HL-60 (cell line): Measurements from ENCODE around the gene FANCE.
"Not testable (repeated sequence)": the region's sequence is repeated elsewhere in the genome, so short reads cannot be mapped to it uniquely, and the experiment has no call there.

ENCODE experiments used
- DNase-seq, 2 experiments: peaks; one replicate each; pipeline ENCODE4 v3.0.0-alpha.2; 2010 to 2020; ENCODE audit warnings: low read depth in 1 of 2, low spot score in 1 of 2
- H3K27ac ChIP-seq: fragments of 250-450 bp; sonication (Bioruptor Pico); replicated peaks from 2 replicates; pipeline ENCODE4 v1.5.1; 2020; ENCODE audit warnings: mild to moderate bottlenecking, moderate library complexity
- H3K27me3 ChIP-seq: fragments of 250-450 bp; sonication (Bioruptor Pico); 2 replicates; pipeline ENCODE4 v1.5.1; 2021; ENCODE audit warnings: mild to moderate bottlenecking, moderate library complexity; ENCODE audit not compliant: insufficient read depth, poor library complexity, severe bottlenecking
- H3K4me3 ChIP-seq: replicated peaks from 2 replicates; pipeline ENCODE4 v1.5.1; 2011; ENCODE audit warnings: mild to moderate bottlenecking, control low read depth, low read length; ENCODE audit not compliant: insufficient read depth
- GABPA ChIP-seq: IDR thresholded peaks from 2 replicates; pipeline ENCODE4 v1.6.1; 2012; ENCODE audit warnings: low read depth
- POLR2AphosphoS5 ChIP-seq: IDR thresholded peaks from 2 replicates; pipeline ENCODE4 v1.6.1; 2012; ENCODE audit warnings: low read depth
- SPI1 ChIP-seq: IDR thresholded peaks from 2 replicates; pipeline ENCODE4 v1.6.1; 2012; ENCODE audit warnings: low read depth, mild to moderate bottlenecking, borderline replicate concordance
- TF ChIP-seq, protein P1 (sequence below): IDR thresholded peaks from one replicate; pipeline ENCODE4 v1.5.1; 2011; ENCODE audit warnings: low read length, control low read depth, inconsistent platforms; ENCODE audit not compliant: insufficient read depth
- TF ChIP-seq, protein P2 (sequence below): IDR thresholded peaks from 2 replicates; pipeline ENCODE4 v1.6.1; 2012; ENCODE audit warnings: low read depth; ENCODE audit not compliant: insufficient replicate concordance

FANCE gene

DNA sequence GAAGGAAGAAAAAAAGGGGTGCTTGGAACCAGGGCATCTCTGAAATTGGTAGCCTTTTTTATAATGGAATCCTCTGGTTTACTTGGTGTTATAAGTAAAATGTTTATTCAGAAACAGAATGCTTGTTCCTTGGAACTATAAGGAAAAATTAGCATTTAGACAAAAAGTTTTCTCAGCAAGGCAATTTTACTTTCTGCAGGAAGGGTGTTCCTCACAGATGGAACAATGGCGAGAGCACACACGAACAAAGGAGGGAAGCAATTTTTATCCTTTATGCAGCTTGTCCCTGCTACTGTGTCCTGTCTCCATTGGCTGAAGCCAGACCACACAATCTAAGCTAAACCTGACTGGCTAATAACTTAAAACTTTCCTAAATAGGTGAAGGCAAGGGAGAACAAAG lies 22.7 kb upstream of the FANCE start:
- H3K27ac ChIP-seq, result no peak overlapping the region
- DNase-seq, result no peak

DNA sequence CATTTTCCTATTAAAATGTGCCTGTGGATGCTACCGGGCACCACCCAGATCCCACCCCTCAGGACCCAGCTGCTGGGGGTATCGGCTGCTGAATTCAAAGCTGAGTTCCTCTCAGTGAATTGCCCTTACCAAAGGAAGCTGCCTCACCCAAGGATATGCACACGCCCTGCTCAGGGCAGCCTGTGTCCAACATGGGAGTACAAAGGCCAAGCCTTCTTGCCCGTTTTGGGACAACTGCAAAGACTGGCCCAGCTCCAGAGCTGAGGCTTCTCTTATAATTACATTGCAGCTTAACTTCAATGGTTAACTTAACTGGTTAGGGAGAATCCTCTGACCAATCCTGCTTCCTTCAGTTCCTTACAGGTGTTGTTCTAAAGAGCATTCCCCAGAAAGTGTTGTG lies 19.8 kb upstream of the FANCE start:
- no peak for DNase-seq
- Histone ChIP-seq H3K4me3 (no peak overlapping the region), H3K27me3 (no peaks in the 10 kb centered on the region), H3K27ac (no peak overlapping the region)
- TF ChIP-seq, protein P1, sequence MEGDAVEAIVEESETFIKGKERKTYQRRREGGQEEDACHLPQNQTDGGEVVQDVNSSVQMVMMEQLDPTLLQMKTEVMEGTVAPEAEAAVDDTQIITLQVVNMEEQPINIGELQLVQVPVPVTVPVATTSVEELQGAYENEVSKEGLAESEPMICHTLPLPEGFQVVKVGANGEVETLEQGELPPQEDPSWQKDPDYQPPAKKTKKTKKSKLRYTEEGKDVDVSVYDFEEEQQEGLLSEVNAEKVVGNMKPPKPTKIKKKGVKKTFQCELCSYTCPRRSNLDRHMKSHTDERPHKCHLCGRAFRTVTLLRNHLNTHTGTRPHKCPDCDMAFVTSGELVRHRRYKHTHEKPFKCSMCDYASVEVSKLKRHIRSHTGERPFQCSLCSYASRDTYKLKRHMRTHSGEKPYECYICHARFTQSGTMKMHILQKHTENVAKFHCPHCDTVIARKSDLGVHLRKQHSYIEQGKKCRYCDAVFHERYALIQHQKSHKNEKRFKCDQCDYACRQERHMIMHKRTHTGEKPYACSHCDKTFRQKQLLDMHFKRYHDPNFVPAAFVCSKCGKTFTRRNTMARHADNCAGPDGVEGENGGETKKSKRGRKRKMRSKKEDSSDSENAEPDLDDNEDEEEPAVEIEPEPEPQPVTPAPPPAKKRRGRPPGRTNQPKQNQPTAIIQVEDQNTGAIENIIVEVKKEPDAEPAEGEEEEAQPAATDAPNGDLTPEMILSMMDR, result no peak
- TF ChIP-seq, protein P2, sequence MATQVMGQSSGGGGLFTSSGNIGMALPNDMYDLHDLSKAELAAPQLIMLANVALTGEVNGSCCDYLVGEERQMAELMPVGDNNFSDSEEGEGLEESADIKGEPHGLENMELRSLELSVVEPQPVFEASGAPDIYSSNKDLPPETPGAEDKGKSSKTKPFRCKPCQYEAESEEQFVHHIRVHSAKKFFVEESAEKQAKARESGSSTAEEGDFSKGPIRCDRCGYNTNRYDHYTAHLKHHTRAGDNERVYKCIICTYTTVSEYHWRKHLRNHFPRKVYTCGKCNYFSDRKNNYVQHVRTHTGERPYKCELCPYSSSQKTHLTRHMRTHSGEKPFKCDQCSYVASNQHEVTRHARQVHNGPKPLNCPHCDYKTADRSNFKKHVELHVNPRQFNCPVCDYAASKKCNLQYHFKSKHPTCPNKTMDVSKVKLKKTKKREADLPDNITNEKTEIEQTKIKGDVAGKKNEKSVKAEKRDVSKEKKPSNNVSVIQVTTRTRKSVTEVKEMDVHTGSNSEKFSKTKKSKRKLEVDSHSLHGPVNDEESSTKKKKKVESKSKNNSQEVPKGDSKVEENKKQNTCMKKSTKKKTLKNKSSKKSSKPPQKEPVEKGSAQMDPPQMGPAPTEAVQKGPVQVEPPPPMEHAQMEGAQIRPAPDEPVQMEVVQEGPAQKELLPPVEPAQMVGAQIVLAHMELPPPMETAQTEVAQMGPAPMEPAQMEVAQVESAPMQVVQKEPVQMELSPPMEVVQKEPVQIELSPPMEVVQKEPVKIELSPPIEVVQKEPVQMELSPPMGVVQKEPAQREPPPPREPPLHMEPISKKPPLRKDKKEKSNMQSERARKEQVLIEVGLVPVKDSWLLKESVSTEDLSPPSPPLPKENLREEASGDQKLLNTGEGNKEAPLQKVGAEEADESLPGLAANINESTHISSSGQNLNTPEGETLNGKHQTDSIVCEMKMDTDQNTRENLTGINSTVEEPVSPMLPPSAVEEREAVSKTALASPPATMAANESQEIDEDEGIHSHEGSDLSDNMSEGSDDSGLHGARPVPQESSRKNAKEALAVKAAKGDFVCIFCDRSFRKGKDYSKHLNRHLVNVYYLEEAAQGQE, result no peak
- no peak for TF ChIP-seq GABPA
- no peak for TF ChIP-seq POLR2AphosphoS5

More for the DNA sequence above, 22.7 kb upstream of the FANCE start:
- H3K27me3 ChIP-seq, result no peaks in the 10 kb centered on the region
- H3K4me3 ChIP-seq, result no peak overlapping the region
- TF ChIP-seq SPI1, result no peak; the same call in 1 of the 2 replicates
- TF ChIP-seq, protein P1, result no peak
- TF ChIP-seq POLR2AphosphoS5, result no peak
- no peak for TF ChIP-seq GABPA
- TF ChIP-seq, protein P2, result no peak

DNA sequence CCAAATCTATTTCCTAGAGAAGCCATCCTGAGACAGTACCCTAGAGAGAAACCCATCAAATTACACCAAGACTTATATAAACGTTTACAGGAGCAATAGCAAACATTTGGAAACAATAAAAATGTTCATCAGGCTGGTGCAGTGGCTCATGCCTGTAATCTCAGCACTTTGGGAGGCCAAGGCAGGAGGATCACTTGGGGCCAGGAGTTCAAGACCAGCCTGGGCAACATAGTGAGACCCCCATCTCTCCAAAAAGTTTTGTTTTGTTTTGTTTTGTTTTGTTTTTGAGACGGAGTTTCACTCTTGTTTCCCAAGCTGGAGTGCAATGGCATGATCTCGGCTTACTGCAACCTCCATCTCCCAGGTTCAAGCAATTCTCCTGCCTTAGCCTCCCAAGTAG lies 19.4 kb upstream of the FANCE start:
- H3K27me3 ChIP-seq, H3K4me3 ChIP-seq, DNase-seq, H3K27ac ChIP-seq: not testable (repeated sequence)

DNA sequence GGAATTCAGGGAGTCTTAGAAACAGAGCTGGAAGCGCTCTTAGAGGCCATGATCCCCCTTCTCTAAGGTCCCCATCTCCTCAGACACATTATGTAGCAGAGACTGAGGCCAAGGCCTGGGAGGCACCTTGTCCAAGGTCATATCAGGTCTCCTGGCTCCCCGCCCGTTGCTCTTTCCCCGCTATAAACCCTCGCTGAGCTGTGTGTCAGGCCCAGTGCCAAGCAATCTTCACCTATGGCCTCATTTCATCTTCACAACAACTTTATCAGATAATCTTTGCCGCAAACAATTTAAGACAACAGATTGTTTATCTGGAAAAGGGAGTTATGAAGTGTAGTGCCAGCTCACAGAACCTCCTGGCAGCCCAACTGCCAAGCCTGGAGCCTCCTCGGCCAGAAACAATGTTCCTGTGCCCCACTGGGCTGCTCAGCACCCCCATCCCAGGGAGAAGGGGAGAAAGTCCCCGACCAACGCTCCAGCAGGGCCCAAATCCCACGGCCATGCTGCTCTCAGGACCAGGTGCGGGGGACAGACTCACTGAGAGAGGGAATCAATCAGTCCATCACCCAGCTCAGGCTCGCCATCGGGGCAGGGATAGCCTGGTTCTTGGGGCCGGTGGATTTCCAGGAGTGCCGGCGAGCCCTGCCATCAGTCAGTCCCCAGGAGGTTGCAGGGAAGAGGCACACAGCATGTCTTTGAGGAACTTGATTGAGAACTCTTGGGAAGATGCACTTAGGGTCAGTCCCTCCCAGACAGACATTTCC lies 16.9 kb upstream of the FANCE start:
- TF ChIP-seq, protein P1, result no peak
- TF ChIP-seq SPI1, result no peak
- TF ChIP-seq, protein P2, result no peak
- TF ChIP-seq POLR2AphosphoS5, result no peak
- DNase-seq, result no peak
- Histone ChIP-seq H3K27ac (no peak overlapping the region), H3K27me3 (no peaks in the 10 kb centered on the region), H3K4me3 (no peak overlapping the region)
